Smooth muscle cell (in vitro differentiated cells): ENCODE measurements around the gene MAST4. TPM values are rescaled to one million over a fixed set of nuclear protein-coding genes. Genes with fewer than 3 reads are reported as not detected.

Experiments
- DNase-seq: peaks from one replicate; lab custom pipeline; 2025; ENCODE audit not compliant: unreplicated experiment; lab: John Stamatoyannopoulos, UW
- H2AFZ ChIP-seq: fragments of 200-600 bp; sonication (generic); 2 replicates; pipeline ENCODE4 v1.6.0; 2016; ENCODE audit warnings: antibody characterized with exemption, low read depth, mild to moderate bottlenecking
- H3F3A ChIP-seq: fragments of 200-600 bp; sonication (generic); 2 replicates; pipeline ENCODE4 v1.6.0; 2017; ENCODE audit warnings: antibody characterized with exemption, low read depth
- H3K27ac ChIP-seq: fragments of 200-600 bp; sonication (generic); 2 replicates; pipeline ENCODE4 v1.5.1; 2016; ENCODE audit warnings: low read depth, mild to moderate bottlenecking
- H3K27me3 ChIP-seq: fragments of 200-600 bp; sonication (generic); 2 replicates; pipeline ENCODE4 v1.6.1; 2016; ENCODE audit warnings: low read depth, mild to moderate bottlenecking
- H3K36me3 ChIP-seq: fragments of 200-600 bp; sonication (generic); 2 replicates; pipeline ENCODE4 v1.5.1; 2016; ENCODE audit warnings: low read depth
- H3K4me1 ChIP-seq: fragments of 200-600 bp; sonication (generic); 2 replicates; pipeline ENCODE4 v1.5.1; 2016; ENCODE audit warnings: low read depth
- H3K4me2 ChIP-seq: fragments of 200-600 bp; sonication (generic); 2 replicates; pipeline ENCODE4 v1.6.0; 2016; ENCODE audit warnings: mild to moderate bottlenecking
- H3K4me3 ChIP-seq: fragments of 200-600 bp; sonication (generic); 2 replicates; pipeline ENCODE4 v1.5.1; 2016; ENCODE audit warnings: mild to moderate bottlenecking
- H3K79me2 ChIP-seq: fragments of 200-600 bp; sonication (generic); 2 replicates; pipeline ENCODE4 v1.6.0; 2016; ENCODE audit warnings: low read depth, mild to moderate bottlenecking
- H3K9ac ChIP-seq: fragments of 200-600 bp; sonication (generic); 2 replicates; pipeline ENCODE4 v1.6.0; 2016; ENCODE audit warnings: low read depth
- H3K9me3 ChIP-seq: fragments of 200-600 bp; sonication (generic); replicated peaks from 2 replicates; pipeline ENCODE4 v1.5.1; 2016; ENCODE audit warnings: low read depth
- H4K20me1 ChIP-seq: fragments of 200-600 bp; sonication (generic); 2 replicates; pipeline ENCODE4 v1.6.0; 2016; ENCODE audit warnings: low read depth
- CTCF ChIP-seq: fragments of 200-600 bp; sonication (generic); IDR thresholded peaks from 2 replicates; pipeline ENCODE4 v1.5.1; 2017; ENCODE audit warnings: borderline replicate concordance, mild to moderate bottlenecking, antibody characterized with exemption; ENCODE audit not compliant: insufficient read depth, poor library complexity, severe bottlenecking
- WGBS: methylation state at CpG from one replicate; pipeline ENCODE4 v1.1.7; 2016; ENCODE audit warnings: low lambda C conversion rate; 5-methylcytosine and 5-hydroxymethylcytosine counted together
- polyA plus RNA-seq: library from polyadenylated mRNA; unstranded; fragments of >200 nt; fragmentation: Nextera tagmentation; extraction: Ambion mirVana; gene quantifications from 2 replicates; pipeline ENCODE4 v1.2.1, GENCODE V29; 2016
- total RNA-seq: library from RNA; depleted of rRNA; stranded (reverse); fragments of >200 nt; gene quantifications from 2 replicates; pipeline ENCODE4 v1.2.3, GENCODE V29; 2014

The MAST4 gene
- total and polyA plus RNA-seq, 2 experiments from 2014 or later, result 6.3 to 24.0 TPM

- H3K9me3 ChIP-seq, result no peaks in the 10 kb centered on the region
- H3K36me3 ChIP-seq, result no peaks in the 10 kb centered on the region
- H3K79me2 ChIP-seq, result no peaks in the 10 kb centered on the region
- TF ChIP-seq CTCF, result no peak
- no peak overlapping the region for H3K4me3 ChIP-seq
- H4K20me1 ChIP-seq, result no peaks in the 10 kb centered on the region
- peaks cover 4% of the 10 kb centered on the region for H3K4me1 ChIP-seq
- no peak for DNase-seq
- no peak overlapping the region for H3K27ac ChIP-seq
- H3K27me3 ChIP-seq, result no peaks in the 10 kb centered on the region
- no peak overlapping the region for H3K9ac ChIP-seq
- WGBS, result 96% methylated on average over 5 of the region's 5 CpGs
- H3K4me2 ChIP-seq, result no peak overlapping the region
- no peaks in the 10 kb centered on the region for H3F3A ChIP-seq
- no peak overlapping the region for H2AFZ ChIP-seq
Measured at GRCh38 chr5:67161767-67162166, 565.6 kb downstream of the MAST4 start.

- no peaks in the 10 kb centered on the region for H3F3A ChIP-seq
- H3K27me3 ChIP-seq, result no peaks in the 10 kb centered on the region
- H3K4me2 ChIP-seq, result no peak overlapping the region
- no peak for DNase-seq
- H3K4me1 ChIP-seq, result peaks cover 4% of the 10 kb centered on the region
- no peak for TF ChIP-seq CTCF
- no peaks in the 10 kb centered on the region for H3K9me3 ChIP-seq
- no peaks in the 10 kb centered on the region for H3K36me3 ChIP-seq
- no peak overlapping the region for H3K27ac ChIP-seq
- no peaks in the 10 kb centered on the region for H4K20me1 ChIP-seq
- no peak overlapping the region for H3K4me3 ChIP-seq
- H2AFZ ChIP-seq, result no peak overlapping the region
- no peak overlapping the region for H3K9ac ChIP-seq
- WGBS, result 96% methylated on average over 32 of the region's 44 CpGs
- no peaks in the 10 kb centered on the region for H3K79me2 ChIP-seq
Measured at GRCh38 chr5:67163231-67163756, 567.1 kb downstream of the MAST4 start.

GRCh38 chr5:67163863-67164595 lies 567.8 kb downstream of the MAST4 start:
- H3F3A ChIP-seq, result no peaks in the 10 kb centered on the region
- H3K27me3 ChIP-seq, result no peaks in the 10 kb centered on the region
- no peak overlapping the region for H3K9ac ChIP-seq
- no peak overlapping the region for H3K27ac ChIP-seq
- H3K4me3 ChIP-seq, result no peak overlapping the region
- 95% methylated on average over 33 of the region's 33 CpGs for WGBS
- no peaks in the 10 kb centered on the region for H3K9me3 ChIP-seq
- H3K36me3 ChIP-seq, result no peaks in the 10 kb centered on the region
- H3K4me2 ChIP-seq, result no peak overlapping the region
- peaks cover 4% of the 10 kb centered on the region for H3K4me1 ChIP-seq
- no peak for TF ChIP-seq CTCF
- DNase-seq, result no peak
- no peak overlapping the region for H2AFZ ChIP-seq
- H3K79me2 ChIP-seq, result no peaks in the 10 kb centered on the region
- H4K20me1 ChIP-seq, result no peaks in the 10 kb centered on the region
